NT2/D1 (cell line): ENCODE results near the gene NRIP1.

Experiments
- DNase-seq: peaks from one replicate; pipeline ENCODE4 v3.0.0-alpha.2; 2011; ENCODE audit warnings: low read depth, low spot score
- H3K27me3 ChIP-seq: 2 replicates; pipeline ENCODE4 v1.6.0; 2011; ENCODE audit warnings: mild to moderate bottlenecking; ENCODE audit not compliant: insufficient read length, insufficient read depth
- H3K36me3 ChIP-seq: 2 replicates; pipeline ENCODE4 v1.6.1; 2011; ENCODE audit warnings: mild to moderate bottlenecking, low read length, mixed read lengths; ENCODE audit not compliant: insufficient read depth, insufficient read length
- H3K4me1 ChIP-seq: 2 replicates; pipeline ENCODE4 v1.5.1; 2011; ENCODE audit not compliant: insufficient read depth, insufficient read length
- H3K4me3 ChIP-seq: 2 replicates; pipeline ENCODE4 v1.5.1; 2011; ENCODE audit warnings: low read depth; ENCODE audit not compliant: insufficient read length
- H3K9ac ChIP-seq: 2 replicates; pipeline ENCODE4 v1.6.0; 2011; ENCODE audit warnings: low read depth; ENCODE audit not compliant: insufficient read length
- H3K9me3 ChIP-seq: 2 replicates; pipeline ENCODE4 v1.5.1; 2011; ENCODE audit warnings: mild to moderate bottlenecking, low read length; ENCODE audit not compliant: insufficient read depth
- SUZ12 ChIP-seq: IDR thresholded peaks from 2 replicates; pipeline ENCODE4 v1.6.1; 2011; ENCODE audit not compliant: insufficient read length, insufficient read depth; ENCODE audit errors: extremely low read depth
- YY1 ChIP-seq: IDR thresholded peaks from 2 replicates; pipeline ENCODE4 v1.6.1; 2011; ENCODE audit not compliant: insufficient read length, insufficient read depth
- ZNF274 ChIP-seq: IDR thresholded peaks from 2 replicates; pipeline ENCODE4 v1.6.1; 2011; ENCODE audit warnings: mild to moderate bottlenecking, low read depth, low read length

The NRIP1 gene

DNA sequence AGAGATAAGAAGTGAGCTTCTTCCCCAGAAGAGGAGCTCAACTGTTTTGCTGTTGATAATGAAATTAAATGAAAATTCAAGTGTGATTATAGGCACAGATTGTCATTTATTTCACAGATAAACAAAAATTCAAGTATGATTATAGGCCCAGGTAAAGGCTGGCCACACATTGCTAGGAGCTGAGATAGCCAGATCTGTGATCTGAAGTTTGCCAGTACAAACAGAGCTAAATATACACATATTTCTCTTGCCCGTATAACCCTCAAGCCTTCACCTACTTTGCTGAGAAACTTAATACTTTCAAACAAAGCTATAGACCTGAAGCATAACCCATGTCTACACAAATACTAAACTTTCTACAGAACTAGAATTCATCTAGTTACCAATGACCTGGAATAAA is 31.3 kb upstream of the NRIP1 start:
- Histone ChIP-seq H3K4me1 (no peaks in the 10 kb centered on the region), H3K4me3 (no peak overlapping the region), H3K9ac (no peak overlapping the region), H3K9me3 (no peaks in the 10 kb centered on the region), H3K27me3 (no peaks in the 10 kb centered on the region), H3K36me3 (no peaks in the 10 kb centered on the region)
- no peak for TF ChIP-seq YY1
- TF ChIP-seq SUZ12: no peak
- TF ChIP-seq ZNF274: no peak
- DNase-seq: no peak

DNA sequence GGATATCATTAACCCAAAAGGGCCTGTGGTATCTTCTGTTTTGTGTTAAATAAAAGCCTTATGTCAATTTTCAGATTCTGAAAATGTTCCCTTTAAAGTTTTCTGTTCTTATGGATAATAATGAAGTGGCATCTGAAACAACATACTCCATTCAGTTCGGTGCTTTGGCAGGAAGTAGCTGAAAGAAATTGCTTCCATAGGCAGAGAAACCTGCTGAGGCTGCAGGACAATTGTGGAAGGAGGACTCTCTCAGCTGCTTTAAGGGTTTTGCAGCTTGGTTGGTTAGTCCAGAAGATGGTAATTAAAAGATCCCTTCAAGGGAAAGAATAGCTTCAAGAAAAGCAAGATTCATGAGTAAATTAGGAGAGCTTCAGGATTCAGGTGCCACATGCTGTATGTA is 30.5 kb upstream of the NRIP1 start:
- DNase-seq: no peak
- no peaks in the 10 kb centered on the region for H3K36me3 ChIP-seq
- H3K9me3 ChIP-seq: no peaks in the 10 kb centered on the region
- TF ChIP-seq SUZ12: no peak
- no peak for TF ChIP-seq ZNF274
- TF ChIP-seq YY1: no peak
- H3K4me3 ChIP-seq: no peak overlapping the region
- no peaks in the 10 kb centered on the region for H3K27me3 ChIP-seq
- no peaks in the 10 kb centered on the region for H3K4me1 ChIP-seq
- no peak overlapping the region for H3K9ac ChIP-seq

DNA sequence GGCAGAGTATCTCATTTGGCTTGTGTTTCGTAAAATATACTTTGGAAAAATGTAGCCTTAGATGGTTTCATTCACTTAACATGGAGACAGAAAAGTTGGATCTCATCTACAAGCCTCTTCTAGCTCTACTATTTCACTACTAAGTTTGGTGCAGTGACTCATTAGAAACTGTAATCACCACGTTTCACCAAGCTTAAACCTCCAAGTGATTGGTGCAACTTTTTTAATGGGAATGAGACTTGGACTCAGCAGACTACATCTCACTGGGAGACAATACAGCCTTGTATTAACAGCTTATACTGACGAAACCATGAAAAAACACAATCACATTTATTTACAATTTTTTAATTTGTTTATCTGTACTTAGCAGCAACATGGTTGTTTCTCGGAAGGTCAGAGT is 29.9 kb upstream of the NRIP1 start:
- no peak overlapping the region for H3K9ac ChIP-seq
- no peak for DNase-seq
- no peaks in the 10 kb centered on the region for H3K9me3 ChIP-seq
- TF ChIP-seq SUZ12 (no peak), ZNF274 (no peak), YY1 (no peak)
- no peak overlapping the region for H3K4me3 ChIP-seq
- H3K36me3 ChIP-seq: no peaks in the 10 kb centered on the region
- H3K4me1 ChIP-seq: no peaks in the 10 kb centered on the region
- no peaks in the 10 kb centered on the region for H3K27me3 ChIP-seq

DNA sequence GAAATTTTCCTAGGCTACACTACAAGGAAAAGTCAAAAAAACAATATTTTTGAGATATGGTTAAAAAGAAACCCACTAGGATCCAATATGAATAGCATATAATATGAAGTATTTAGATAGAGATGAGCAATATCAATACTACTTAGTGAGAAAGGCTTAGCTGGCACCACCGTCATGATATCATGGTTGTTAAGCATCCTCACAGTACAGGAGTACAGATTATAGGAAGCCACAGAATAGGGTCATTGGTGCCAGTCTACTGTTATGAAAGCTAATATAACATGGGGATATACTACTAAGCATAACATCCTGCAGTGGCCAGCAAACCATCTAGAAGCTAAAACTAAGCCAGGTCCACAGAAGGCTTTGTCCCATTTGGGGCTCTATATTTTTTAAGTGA is 28.4 kb upstream of the NRIP1 start:
- no peak for TF ChIP-seq ZNF274
- no peak for TF ChIP-seq YY1
- no peak for TF ChIP-seq SUZ12

DNA sequence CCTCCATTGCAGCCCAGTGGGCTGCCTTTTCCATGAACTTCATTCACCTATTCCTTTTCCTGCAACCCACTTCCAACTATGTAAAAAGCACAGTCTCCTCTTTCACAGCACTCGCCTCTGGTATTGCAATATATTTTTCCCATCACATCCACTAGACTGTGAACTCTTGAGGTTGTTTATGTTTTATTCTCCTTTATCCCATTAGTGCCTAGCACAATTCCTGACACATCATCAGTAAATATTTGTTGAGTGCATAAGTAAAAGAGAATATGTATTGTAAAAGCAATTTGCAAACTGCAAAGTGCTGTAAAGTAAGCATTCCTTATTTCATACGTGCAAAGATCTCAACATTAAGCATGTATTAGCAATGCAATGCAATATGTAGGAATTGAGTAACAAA is 27.9 kb upstream of the NRIP1 start:
- no peaks in the 10 kb centered on the region for H3K36me3 ChIP-seq
- no peaks in the 10 kb centered on the region for H3K27me3 ChIP-seq
- no peaks in the 10 kb centered on the region for H3K9me3 ChIP-seq
- no peaks in the 10 kb centered on the region for H3K4me1 ChIP-seq
- no peak for DNase-seq
- no peak overlapping the region for H3K4me3 ChIP-seq
- H3K9ac ChIP-seq: no peak overlapping the region
- TF ChIP-seq SUZ12 (no peak), YY1 (no peak), ZNF274 (no peak)

More for the DNA sequence above, 28.4 kb upstream of the NRIP1 start:
- Histone ChIP-seq H3K9ac (no peak overlapping the region), H3K36me3 (no peaks in the 10 kb centered on the region), H3K4me3 (no peak overlapping the region), H3K4me1 (no peaks in the 10 kb centered on the region), H3K9me3 (no peaks in the 10 kb centered on the region), H3K27me3 (no peaks in the 10 kb centered on the region)
- DNase-seq: no peak

DNA sequence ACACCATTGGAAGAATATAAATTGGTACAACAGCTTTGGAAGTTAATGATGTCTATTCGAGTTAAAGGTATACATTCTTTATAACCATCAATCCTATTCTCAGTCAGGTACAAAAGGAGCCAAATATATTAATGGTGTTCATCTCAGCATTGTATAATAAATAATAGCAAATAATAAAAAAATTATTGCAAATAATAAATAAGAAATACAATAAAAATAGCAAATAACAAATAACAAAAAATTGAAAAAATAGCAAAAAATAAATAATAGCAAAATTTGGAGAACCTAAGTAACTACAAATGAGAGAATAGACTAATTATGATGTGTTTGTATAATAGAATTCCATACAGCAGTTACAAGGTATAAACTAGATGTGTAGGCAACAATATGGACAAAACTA is 25.6 kb upstream of the NRIP1 start:
- no peak overlapping the region for H3K9ac ChIP-seq
- H3K4me1 ChIP-seq: no peaks in the 10 kb centered on the region
- no peaks in the 10 kb centered on the region for H3K27me3 ChIP-seq
- TF ChIP-seq SUZ12 (no peak), ZNF274 (no peak), YY1 (no peak)
- no peaks in the 10 kb centered on the region for H3K9me3 ChIP-seq
- no peak overlapping the region for H3K4me3 ChIP-seq
- no peak for DNase-seq
- no peaks in the 10 kb centered on the region for H3K36me3 ChIP-seq

DNA sequence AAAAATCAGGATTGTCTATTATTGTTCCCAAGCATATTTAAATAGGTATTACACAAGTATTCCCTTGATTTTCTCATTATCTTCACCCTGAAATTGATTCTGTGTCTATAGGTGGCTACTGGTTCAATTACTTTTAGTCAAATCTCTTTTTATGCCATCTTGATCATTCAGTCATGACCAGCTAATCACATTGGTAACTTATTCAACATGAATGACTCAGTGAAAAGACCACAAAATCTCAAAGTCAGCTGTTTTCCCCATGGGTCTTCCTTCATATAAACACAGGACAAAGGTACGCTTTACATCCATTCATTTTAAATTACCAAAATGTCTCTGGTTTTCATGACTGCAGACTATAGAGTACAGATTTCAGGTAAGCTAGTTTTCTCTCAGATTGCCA is 23.7 kb upstream of the NRIP1 start:
- no peaks in the 10 kb centered on the region for H3K4me1 ChIP-seq
- H3K4me3 ChIP-seq: no peak overlapping the region
- TF ChIP-seq SUZ12: no peak
- no peak for TF ChIP-seq ZNF274
- no peak for TF ChIP-seq YY1
- no peaks in the 10 kb centered on the region for H3K27me3 ChIP-seq
- no peak for DNase-seq
- no peaks in the 10 kb centered on the region for H3K9me3 ChIP-seq
- no peak overlapping the region for H3K9ac ChIP-seq
- H3K36me3 ChIP-seq: no peaks in the 10 kb centered on the region

DNA sequence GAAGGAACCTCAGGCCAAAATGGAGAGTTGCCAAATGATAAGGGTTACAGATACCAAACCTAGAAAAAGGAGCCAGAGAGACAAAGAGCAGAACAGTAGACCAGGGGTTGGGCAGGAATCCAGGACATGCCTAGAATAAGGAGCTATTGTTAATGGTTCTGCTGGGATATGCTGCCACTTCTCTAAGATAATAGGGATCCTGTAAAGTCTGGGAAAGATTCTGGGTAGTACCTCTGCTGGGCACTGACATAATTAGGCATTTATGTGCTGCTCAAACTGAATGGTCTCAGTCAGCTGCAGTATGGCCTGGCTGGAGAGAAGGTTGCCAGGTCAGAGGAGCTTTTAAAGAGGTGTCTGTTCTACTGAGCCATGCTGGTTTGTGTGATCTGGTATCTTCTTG is 19.9 kb upstream of the NRIP1 start:
- TF ChIP-seq YY1 (no peak), SUZ12 (no peak), ZNF274 (no peak)
- no peak for DNase-seq
- H3K4me1 ChIP-seq: no peaks in the 10 kb centered on the region
- H3K9me3 ChIP-seq: no peaks in the 10 kb centered on the region
- H3K4me3 ChIP-seq: no peak overlapping the region
- H3K27me3 ChIP-seq: no peaks in the 10 kb centered on the region
- H3K9ac ChIP-seq: no peak overlapping the region
- H3K36me3 ChIP-seq: no peaks in the 10 kb centered on the region
